ENCODE results near the gene UGT1A4. TPM values are rescaled to one million over a fixed set of nuclear protein-coding genes. Genes with fewer than 3 reads are reported as not detected.

UGT1A4 gene
- total RNA-seq, 1 donor from 2014 or later = not detected

DNA sequence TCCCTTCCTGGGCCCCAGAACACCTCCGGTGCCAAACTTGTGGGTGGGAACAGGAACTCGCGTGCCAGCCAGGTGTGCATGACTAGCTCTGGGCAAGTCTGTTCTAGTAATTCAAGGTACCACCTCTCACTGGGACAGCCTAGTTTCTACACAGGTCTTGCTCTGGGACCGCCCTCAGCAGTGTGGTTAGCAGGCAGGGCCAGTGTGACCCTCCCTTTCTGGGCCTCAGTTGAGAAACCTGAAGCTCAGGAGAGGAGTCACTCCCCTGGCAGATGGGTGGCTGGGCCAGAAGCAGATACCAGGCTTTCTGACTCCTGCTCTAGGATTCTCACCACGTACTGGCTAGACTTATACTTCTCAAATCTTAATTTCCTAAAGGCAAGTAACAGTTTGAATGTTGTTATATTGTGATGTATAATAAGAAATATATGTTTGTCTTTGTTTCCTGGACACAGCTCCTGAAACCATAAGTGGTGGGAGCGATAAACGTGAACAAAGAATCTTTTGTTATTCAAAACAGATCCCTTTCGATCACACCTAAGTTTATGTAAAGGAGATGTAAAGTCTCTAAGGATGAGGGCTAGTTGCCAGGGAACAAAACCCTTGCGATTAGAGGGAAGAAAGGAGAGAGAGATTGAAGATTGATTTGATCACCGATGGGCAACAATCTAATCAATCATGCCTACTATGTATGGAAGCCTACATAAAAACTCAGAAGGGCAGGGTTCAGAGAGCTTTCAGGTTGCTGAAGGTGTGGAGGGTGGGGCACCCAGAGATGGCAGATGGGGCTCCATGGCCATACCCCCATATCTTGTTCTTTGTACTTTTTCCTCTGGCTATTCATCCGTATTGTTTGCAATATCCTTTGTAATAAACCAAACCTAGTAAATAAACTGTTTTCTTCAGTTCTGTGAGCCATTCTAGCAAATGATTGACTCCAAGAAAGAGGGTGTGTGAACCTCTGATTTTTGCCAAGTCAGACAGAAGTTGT is 26.8 kb upstream of the UGT1A4 start:
- Mint-ChIP-seq H3K4me3 (no peak overlapping the region), H3K9me3 (peaks cover 4% of the 10 kb centered on the region), H3K27me3 (ENCODE audit: low read depth) (peaks cover 9% of the 10 kb centered on the region), H3K27ac (no peak overlapping the region), H3K4me1 (peaks cover 2% of the 10 kb centered on the region), H3K36me3 (no peaks in the 10 kb centered on the region)
- TF ChIP-seq, protein P1, sequence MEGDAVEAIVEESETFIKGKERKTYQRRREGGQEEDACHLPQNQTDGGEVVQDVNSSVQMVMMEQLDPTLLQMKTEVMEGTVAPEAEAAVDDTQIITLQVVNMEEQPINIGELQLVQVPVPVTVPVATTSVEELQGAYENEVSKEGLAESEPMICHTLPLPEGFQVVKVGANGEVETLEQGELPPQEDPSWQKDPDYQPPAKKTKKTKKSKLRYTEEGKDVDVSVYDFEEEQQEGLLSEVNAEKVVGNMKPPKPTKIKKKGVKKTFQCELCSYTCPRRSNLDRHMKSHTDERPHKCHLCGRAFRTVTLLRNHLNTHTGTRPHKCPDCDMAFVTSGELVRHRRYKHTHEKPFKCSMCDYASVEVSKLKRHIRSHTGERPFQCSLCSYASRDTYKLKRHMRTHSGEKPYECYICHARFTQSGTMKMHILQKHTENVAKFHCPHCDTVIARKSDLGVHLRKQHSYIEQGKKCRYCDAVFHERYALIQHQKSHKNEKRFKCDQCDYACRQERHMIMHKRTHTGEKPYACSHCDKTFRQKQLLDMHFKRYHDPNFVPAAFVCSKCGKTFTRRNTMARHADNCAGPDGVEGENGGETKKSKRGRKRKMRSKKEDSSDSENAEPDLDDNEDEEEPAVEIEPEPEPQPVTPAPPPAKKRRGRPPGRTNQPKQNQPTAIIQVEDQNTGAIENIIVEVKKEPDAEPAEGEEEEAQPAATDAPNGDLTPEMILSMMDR (IDR thresholded peaks at IDR 0.05; ENCODE audit: unreplicated experiment) = no peak
- DNase-seq (ENCODE audit: low spot score in 2 of 2, unreplicated experiment in 2 of 2) = no peak

GRCh38 chr2:233692648-233693047 is 25.9 kb upstream of the UGT1A4 start, which contains the start of gene UGT1A6:
TSS of gene UGT1A6 (plus strand) at chr2:233692890. CDS start at chr2:233693005, 115 bp downstream.
- peaks cover 2% of the 10 kb centered on the region for H3K4me1 Mint-ChIP-seq
- DNase-seq (ENCODE audit: low spot score in 2 of 2, unreplicated experiment in 2 of 2) = no peak
- H3K36me3 Mint-ChIP-seq = no peaks in the 10 kb centered on the region
- no peak within 1 kb of the TSS for H3K4me3 Mint-ChIP-seq
- TF ChIP-seq, protein P1 (IDR thresholded peaks at IDR 0.05; ENCODE audit: unreplicated experiment) = no peak
- peaks cover 4% of the 10 kb centered on the region for H3K9me3 Mint-ChIP-seq
- no peak within 1 kb of the TSS for H3K27ac Mint-ChIP-seq
- peaks cover 9% of the 10 kb centered on the region for H3K27me3 Mint-ChIP-seq (ENCODE audit: low read depth)

- Mint-ChIP-seq H3K4me1 (peaks cover 2% of the 10 kb centered on the region), H3K36me3 (no peaks in the 10 kb centered on the region), H3K4me3 (no peak overlapping the region), H3K27me3 (ENCODE audit: low read depth) (peaks cover 7% of the 10 kb centered on the region), H3K9me3 (no peaks in the 10 kb centered on the region), H3K27ac (no peak overlapping the region)
- DNase-seq (ENCODE audit: low spot score in 2 of 2, unreplicated experiment in 2 of 2) = no peak
- TF ChIP-seq, protein P1 (IDR thresholded peaks at IDR 0.05; ENCODE audit: unreplicated experiment) = no peak
Measured at GRCh38 chr2:233693963-233694362, 24.6 kb upstream of the UGT1A4 start.

DNA sequence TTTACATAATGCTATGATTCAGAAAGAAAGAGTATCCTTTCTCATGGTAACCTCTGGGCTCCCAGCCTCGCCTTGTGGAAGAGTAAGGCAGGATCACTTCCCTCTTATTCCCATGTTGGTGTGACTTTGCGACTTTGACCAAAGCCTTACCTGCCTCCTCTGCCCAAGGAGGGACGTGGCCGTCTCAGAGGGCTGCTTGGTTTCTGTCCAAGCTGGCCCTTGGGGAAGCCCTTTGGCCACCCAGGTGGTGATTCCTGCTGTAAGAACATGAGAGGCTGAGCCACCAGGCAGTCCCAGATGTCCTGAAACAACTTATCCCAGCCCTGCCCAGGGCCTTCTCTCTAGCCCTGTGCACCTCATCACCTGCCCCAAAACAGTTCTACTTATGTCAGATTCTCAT is 19.8 kb upstream of the UGT1A4 start:
- Mint-ChIP-seq H3K27me3 (ENCODE audit: low read depth) (peaks cover under 1% of the 10 kb centered on the region), H3K4me1 (peaks cover 8% of the 10 kb centered on the region), H3K27ac (no peak overlapping the region), H3K9me3 (peaks cover 22% of the 10 kb centered on the region), H3K36me3 (no peaks in the 10 kb centered on the region), H3K4me3 (no peak overlapping the region)
- DNase-seq (ENCODE audit: low spot score in 2 of 2, unreplicated experiment in 2 of 2) = no peak
- TF ChIP-seq, protein P1 (IDR thresholded peaks at IDR 0.05; ENCODE audit: unreplicated experiment) = no peak

DNA sequence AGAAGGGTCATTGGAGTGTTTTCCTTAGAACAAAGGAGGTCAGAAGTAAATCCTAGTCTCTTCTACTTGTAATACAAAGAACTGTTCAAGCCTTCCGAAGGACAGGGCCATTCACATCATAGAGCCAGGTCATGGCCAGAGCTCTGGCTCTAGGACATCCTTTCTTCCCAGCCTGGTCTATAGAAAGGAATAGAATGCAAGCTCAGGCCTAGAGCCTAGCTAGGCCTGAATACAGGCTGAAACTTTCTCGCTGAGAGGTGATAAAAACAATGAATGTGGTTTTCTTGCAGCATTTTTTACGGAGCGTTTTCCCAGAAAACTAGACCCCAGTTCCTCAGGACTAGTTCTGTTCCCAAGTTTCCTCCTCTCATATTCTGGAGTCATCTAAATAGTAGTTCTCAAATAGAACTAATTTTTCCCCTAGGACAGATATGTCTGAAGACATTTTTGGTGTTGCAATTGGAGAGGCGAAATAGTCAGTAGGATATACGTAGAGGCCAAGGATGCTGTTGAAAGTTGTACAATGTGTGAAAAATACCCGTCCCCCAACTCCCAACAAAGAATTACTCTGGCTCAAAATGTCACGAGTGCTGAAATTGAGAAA is 19.0 kb upstream of the UGT1A4 start:
- no peaks in the 10 kb centered on the region for H3K27me3 Mint-ChIP-seq (ENCODE audit: low read depth)
- H3K36me3 Mint-ChIP-seq = no peaks in the 10 kb centered on the region
- H3K4me1 Mint-ChIP-seq = peaks cover 8% of the 10 kb centered on the region
- peak overlapping the region; percentile 67 for H3K27ac Mint-ChIP-seq
- H3K9me3 Mint-ChIP-seq = peaks cover 28% of the 10 kb centered on the region
- no peak overlapping the region for H3K4me3 Mint-ChIP-seq
- TF ChIP-seq, protein P1 (IDR thresholded peaks at IDR 0.05; ENCODE audit: unreplicated experiment) = no peak
- no peak for DNase-seq (ENCODE audit: low spot score in 2 of 2, unreplicated experiment in 2 of 2)

All from mesothelial cell of epicardium (in vitro differentiated cells).